Heart right ventricle (tissue), 16 donors: ENCODE results near the gene INTS11. TPM values are rescaled to one million over a fixed set of nuclear protein-coding genes. Genes with fewer than 3 reads are reported as not detected.

Experiments used
- ATAC-seq, 8 donors: fragments of 200-7000 bp; cut with Tn5 transposase; one replicate each; pipeline ENCODE4 v1.9.1; 2020; ENCODE audit warnings: mild to moderate bottlenecking in 8 of 8, moderate library complexity in 8 of 8, moderate number of reproducible peaks in 1 of 8
- DNase-seq, 2 donors: peaks; one replicate each; pipeline ENCODE4 v3.0.0-alpha.2; 2020
- H3K27ac ChIP-seq, 10 donors: fragments of 200-600 bp; sonication (generic) in 2 of 10; one replicate each; pipeline versions ENCODE4 v1.5.0 to v1.8.0; 2020 to 2022; ENCODE audit warnings: mild to moderate bottlenecking in 3 of 10
- H3K27me3 ChIP-seq, 7 donors: fragments of 200-600 bp; one replicate each; pipeline ENCODE4 v1.8.0; 2021 to 2022; ENCODE audit warnings: mild to moderate bottlenecking in 2 of 7
- H3K36me3 ChIP-seq, 9 donors: fragments of 200-600 bp; sonication (generic) in 1 of 9; one replicate each; pipeline versions ENCODE4 v1.5.0 to v1.8.0; 2020 to 2022; ENCODE audit warnings: mild to moderate bottlenecking in 2 of 9
- H3K4me1 ChIP-seq, 9 donors: fragments of 200-600 bp; sonication (generic) in 1 of 9; one replicate each; pipeline versions ENCODE4 v1.5.0 to v1.8.0; 2020 to 2022; ENCODE audit warnings: mild to moderate bottlenecking in 4 of 9
- H3K4me3 ChIP-seq, 10 donors: fragments of 200-600 bp; sonication (generic) in 2 of 10; one replicate each; pipeline versions ENCODE4 v1.5.0 to v1.8.0; 2020 to 2022; ENCODE audit warnings: mild to moderate bottlenecking in 7 of 10, moderate library complexity in 2 of 10
- H3K9me3 ChIP-seq, 11 donors: fragments of 200-600 bp in 10 of 11; sonication (generic) in 2 of 11; one replicate each; pipeline versions ENCODE4 v1.5.0 to v1.8.0; 2013 to 2022; ENCODE audit warnings: mild to moderate bottlenecking in 2 of 11, control low read depth in 1 of 11, moderate library complexity in 1 of 11
- WGBS, 2 donors: extraction: QIAGEN DNeasy Blood & Tissue Kit; methylation state at CpG; one replicate each; pipeline ENCODE4 v1.1.7; 2013; ENCODE audit warnings: inconsistent platforms in 1 of 2; 5-methylcytosine and 5-hydroxymethylcytosine counted together
- intact Hi-C, 10 donors: fragments of 100-400 bp; cut with DNase I; formaldehyde crosslinking; loops; one replicate each; pipeline versions ENCODE4 v1.11.1 to v1.14.2; 2022
- polyA plus RNA-seq, 2 donors: library from polyadenylated mRNA; stranded (reverse); fragments of 200-250 nt; gene quantifications; one replicate each; pipeline ENCODE4 v1.2.3, GENCODE V29; 2013
- total RNA-seq, 10 donors: library from RNA; stranded (reverse); fragmentation: NEBNext Ultra II Directional in 3 of 10; extraction: Animal tissue kit (Norgen Biotek cat#: 25700) in 3 of 10; gene quantifications; one replicate each; pipeline versions ENCODE4 v1.2.1 to v1.2.4, GENCODE V29; 2021 to 2023
- TF ChIP-seq, protein P1 (sequence below), 9 donors: fragments of 200-600 bp; sonication (generic) in 2 of 9; IDR thresholded peaks; one replicate each; pipeline versions ENCODE4 v1.5.0 to v1.8.0; 2021 to 2022; ENCODE audit warnings: antibody characterized with exemption in 9 of 9, mild to moderate bottlenecking in 5 of 9, moderate library complexity in 1 of 9
- donor health status: Arrhythmogenic right ventricular cardiomyopathy.
- donor health status: ischemic (EF 13 %, LVEDD 7.1; RV severe dilation, severe dysfunction).
- donor health status: healthy with polysubstance abuse.
- donor health status: DM: no; HTN: yes; CAD: no.
- donor health status: DM: no; HTN: no; CAD: no.
- donor health status: ischemic (EF 25% LVEDD 6.9; RV normal size, moderate dysfunction).
- donor health status: ischemic (EF 25% LVEDD 5.7; RV mildly dilated, moderate dysfunction).
- donor health status: healthy.
- donor health status: DM: yes; HTN: yes; CAD: no.
- donor health status: Ischemic cardiomyopathy.
- donor health status: ischemic (EF 35%, LVEDD 5.7; RV mildly dilated, moderate dysfunction).
- donor health status: nonischemic (EF 11% LVEDD 7.7; RV severe dilation, severe dysfunction).
- donor health status: DM: yes; HTN: yes; CAD: no.
- donor health status: PGD.
- donor health status: ischemic (EF 29% LVEDD 5.4; RV normal size, mild dysfunction).
- donor health status: nonischemic (EF 23%, LVEDD 6.1; RV moderate dilation, normal function).

INTS11 gene
- total and polyA plus RNA-seq, 12 donors = 44.7 to 269 (median 57.4) TPM

DNA sequence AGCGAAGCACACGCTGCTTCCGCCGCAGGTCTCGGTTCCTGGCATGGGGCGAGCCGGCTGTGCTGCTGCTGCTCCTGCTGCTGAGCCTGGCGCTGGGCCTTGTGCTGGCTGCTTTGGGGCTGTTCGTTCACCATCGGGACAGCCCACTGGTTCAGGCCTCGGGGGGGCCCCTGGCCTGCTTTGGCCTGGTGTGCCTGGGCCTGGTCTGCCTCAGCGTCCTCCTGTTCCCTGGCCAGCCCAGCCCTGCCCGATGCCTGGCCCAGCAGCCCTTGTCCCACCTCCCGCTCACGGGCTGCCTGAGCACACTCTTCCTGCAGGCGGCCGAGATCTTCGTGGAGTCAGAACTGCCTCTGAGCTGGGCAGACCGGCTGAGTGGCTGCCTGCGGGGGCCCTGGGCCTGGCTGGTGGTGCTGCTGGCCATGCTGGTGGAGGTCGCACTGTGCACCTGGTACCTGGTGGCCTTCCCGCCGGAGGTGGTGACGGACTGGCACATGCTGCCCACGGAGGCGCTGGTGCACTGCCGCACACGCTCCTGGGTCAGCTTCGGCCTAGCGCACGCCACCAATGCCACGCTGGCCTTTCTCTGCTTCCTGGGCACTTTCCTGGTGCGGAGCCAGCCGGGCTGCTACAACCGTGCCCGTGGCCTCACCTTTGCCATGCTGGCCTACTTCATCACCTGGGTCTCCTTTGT, 9.2 kb upstream of the INTS11 start:
- ATAC-seq = no peak
- 85 to 89% methylated on average over 36 of the region's 36 CpGs for WGBS, 2 donors
- no peak overlapping the region for H3K4me3 ChIP-seq
- peaks cover 0 to 41% (median 5%) of the 10 kb centered on the region in 9 donors for H3K36me3 ChIP-seq
- no peaks in the 10 kb centered on the region for H3K9me3 ChIP-seq
- no peak for DNase-seq
- H3K27me3 ChIP-seq = no peaks in the 10 kb centered on the region
- intact Hi-C loops = no loop called here
- TF ChIP-seq, protein P1, sequence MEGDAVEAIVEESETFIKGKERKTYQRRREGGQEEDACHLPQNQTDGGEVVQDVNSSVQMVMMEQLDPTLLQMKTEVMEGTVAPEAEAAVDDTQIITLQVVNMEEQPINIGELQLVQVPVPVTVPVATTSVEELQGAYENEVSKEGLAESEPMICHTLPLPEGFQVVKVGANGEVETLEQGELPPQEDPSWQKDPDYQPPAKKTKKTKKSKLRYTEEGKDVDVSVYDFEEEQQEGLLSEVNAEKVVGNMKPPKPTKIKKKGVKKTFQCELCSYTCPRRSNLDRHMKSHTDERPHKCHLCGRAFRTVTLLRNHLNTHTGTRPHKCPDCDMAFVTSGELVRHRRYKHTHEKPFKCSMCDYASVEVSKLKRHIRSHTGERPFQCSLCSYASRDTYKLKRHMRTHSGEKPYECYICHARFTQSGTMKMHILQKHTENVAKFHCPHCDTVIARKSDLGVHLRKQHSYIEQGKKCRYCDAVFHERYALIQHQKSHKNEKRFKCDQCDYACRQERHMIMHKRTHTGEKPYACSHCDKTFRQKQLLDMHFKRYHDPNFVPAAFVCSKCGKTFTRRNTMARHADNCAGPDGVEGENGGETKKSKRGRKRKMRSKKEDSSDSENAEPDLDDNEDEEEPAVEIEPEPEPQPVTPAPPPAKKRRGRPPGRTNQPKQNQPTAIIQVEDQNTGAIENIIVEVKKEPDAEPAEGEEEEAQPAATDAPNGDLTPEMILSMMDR (IDR thresholded peaks at IDR 0.05) = no peak
- no peak overlapping the region for H3K27ac ChIP-seq
- H3K4me1 ChIP-seq = peaks cover 6 to 28% (median 12%) of the 10 kb centered on the region in 9 donors

- peak in 1 of 8 donors; percentile 2 for ATAC-seq
Measured at GRCh38 chr1:1332774-1333480, 8.5 kb upstream of the INTS11 start.

DNA sequence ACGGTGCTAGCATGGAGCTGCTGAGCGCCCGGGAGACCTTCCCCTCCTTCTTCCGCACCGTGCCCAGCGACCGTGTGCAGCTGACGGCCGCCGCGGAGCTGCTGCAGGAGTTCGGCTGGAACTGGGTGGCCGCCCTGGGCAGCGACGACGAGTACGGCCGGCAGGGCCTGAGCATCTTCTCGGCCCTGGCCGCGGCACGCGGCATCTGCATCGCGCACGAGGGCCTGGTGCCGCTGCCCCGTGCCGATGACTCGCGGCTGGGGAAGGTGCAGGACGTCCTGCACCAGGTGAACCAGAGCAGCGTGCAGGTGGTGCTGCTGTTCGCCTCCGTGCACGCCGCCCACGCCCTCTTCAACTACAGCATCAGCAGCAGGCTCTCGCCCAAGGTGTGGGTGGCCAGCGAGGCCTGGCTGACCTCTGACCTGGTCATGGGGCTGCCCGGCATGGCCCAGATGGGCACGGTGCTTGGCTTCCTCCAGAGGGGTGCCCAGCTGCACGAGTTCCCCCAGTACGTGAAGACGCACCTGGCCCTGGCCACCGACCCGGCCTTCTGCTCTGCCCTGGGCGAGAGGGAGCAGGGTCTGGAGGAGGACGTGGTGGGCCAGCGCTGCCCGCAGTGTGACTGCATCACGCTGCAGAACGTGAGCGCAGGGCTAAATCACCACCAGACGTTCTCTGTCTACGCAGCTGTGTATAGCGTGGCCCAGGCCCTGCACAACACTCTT, 7.7 kb upstream of the INTS11 start:
- 86% methylated on average over 57 of the region's 57 CpGs for WGBS, 2 donors
- peaks cover 6 to 37% (median 13%) of the 10 kb centered on the region in 9 donors for H3K4me1 ChIP-seq
- intact Hi-C loops = no loop called here
- peaks cover 0 to 41% (median 16%) of the 10 kb centered on the region in 9 donors for H3K36me3 ChIP-seq
- H3K4me3 ChIP-seq = no peak overlapping the region
- TF ChIP-seq, protein P1 (IDR thresholded peaks at IDR 0.05) = no peak
- H3K27ac ChIP-seq = no peak overlapping the region
- H3K27me3 ChIP-seq = no peaks in the 10 kb centered on the region
- H3K9me3 ChIP-seq = no peaks in the 10 kb centered on the region
- ATAC-seq (peak in 1 of 8 donors; percentile 1), DNase-seq (no peak)

More at GRCh38 chr1:1332774-1333480, 8.5 kb upstream of the INTS11 start:
- H3K36me3 ChIP-seq = peaks cover 0 to 41% (median 9%) of the 10 kb centered on the region in 9 donors
- intact Hi-C loops = no loop called here
- H3K27me3 ChIP-seq = no peaks in the 10 kb centered on the region
- peaks cover 6 to 30% (median 12%) of the 10 kb centered on the region in 9 donors for H3K4me1 ChIP-seq
- WGBS, 2 donors = 83 to 86% methylated on average over 48 of the region's 48 CpGs
- no peak for DNase-seq
- no peak overlapping the region for H3K27ac ChIP-seq
- H3K9me3 ChIP-seq = no peaks in the 10 kb centered on the region
- no peak overlapping the region for H3K4me3 ChIP-seq
- TF ChIP-seq, protein P1 (IDR thresholded peaks at IDR 0.05) = no peak
